BE2C (cell line): Measurements from ENCODE around the gene POLN.

Source experiments
- DNase-seq: peaks from one replicate; pipeline ENCODE4 v3.0.0-alpha.2; 2020
- H3K27me3 ChIP-seq: fragments of 250-450 bp; sonication (Bioruptor Pico); 2 replicates; pipeline ENCODE4 v1.5.1; 2020; ENCODE audit warnings: mild to moderate bottlenecking
- H3K36me3 ChIP-seq: fragments of 250-450 bp; sonication (Bioruptor Pico); 2 replicates; pipeline ENCODE4 v1.5.1; 2020; ENCODE audit warnings: mild to moderate bottlenecking
- H3K4me1 ChIP-seq: fragments of 250-450 bp; sonication (Bioruptor Pico); 2 replicates; pipeline ENCODE4 v1.5.1; 2020
- H3K4me3 ChIP-seq: 2 replicates; pipeline ENCODE4 v1.5.1; 2011; ENCODE audit warnings: low read depth, low read length
- H3K9me3 ChIP-seq: fragments of 250-450 bp; sonication (Bioruptor Pico); 2 replicates; pipeline ENCODE4 v1.5.1; 2020
- TF ChIP-seq, protein P1 (sequence below): IDR thresholded peaks from 2 replicates; pipeline ENCODE4 v1.5.1; 2012; ENCODE audit warnings: mild to moderate bottlenecking, low read depth, low read length

POLN gene

DNA sequence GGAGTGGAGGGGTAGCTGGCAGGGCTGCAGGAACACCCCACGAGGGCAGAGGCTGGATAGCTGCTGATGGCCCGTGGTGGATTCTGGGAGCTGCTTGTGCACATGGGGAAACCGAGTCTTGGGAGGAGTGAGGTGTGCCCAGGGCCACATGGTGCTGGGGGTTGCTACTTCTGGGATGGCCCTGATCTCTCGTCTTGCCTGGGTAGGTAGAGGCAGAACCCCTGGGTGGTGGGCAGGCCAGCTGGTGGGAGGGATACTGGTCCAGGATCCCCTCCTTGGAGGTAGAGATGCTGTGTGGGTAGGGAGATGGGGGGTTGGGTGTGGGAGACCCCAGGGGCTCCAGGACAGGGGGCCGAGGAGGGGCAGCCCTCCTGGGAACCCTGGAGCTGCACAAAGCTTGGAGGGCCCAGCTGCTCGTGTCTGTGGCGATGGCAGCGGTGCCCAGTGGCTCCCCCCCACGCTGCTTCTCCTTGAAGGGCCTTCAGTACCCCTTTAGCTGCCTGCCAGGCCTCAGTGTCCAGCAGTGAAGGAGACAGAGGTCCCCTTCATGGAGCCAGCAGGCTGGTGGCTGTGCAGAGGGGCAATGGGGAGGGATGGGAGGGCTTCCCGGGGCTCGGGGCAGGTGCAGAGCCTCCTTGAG is 179.6 kb downstream of the POLN start:
- Histone ChIP-seq H3K4me1 (no peaks in the 10 kb centered on the region), H3K9me3 (no peaks in the 10 kb centered on the region), H3K36me3 (peaks cover 7% of the 10 kb centered on the region), H3K4me3 (no peak overlapping the region), H3K27me3 (peaks cover 6% of the 10 kb centered on the region; the same call in 1 of the 2 replicates)
- TF ChIP-seq, protein P1, sequence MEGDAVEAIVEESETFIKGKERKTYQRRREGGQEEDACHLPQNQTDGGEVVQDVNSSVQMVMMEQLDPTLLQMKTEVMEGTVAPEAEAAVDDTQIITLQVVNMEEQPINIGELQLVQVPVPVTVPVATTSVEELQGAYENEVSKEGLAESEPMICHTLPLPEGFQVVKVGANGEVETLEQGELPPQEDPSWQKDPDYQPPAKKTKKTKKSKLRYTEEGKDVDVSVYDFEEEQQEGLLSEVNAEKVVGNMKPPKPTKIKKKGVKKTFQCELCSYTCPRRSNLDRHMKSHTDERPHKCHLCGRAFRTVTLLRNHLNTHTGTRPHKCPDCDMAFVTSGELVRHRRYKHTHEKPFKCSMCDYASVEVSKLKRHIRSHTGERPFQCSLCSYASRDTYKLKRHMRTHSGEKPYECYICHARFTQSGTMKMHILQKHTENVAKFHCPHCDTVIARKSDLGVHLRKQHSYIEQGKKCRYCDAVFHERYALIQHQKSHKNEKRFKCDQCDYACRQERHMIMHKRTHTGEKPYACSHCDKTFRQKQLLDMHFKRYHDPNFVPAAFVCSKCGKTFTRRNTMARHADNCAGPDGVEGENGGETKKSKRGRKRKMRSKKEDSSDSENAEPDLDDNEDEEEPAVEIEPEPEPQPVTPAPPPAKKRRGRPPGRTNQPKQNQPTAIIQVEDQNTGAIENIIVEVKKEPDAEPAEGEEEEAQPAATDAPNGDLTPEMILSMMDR, result no peak
- no peak for DNase-seq

DNA sequence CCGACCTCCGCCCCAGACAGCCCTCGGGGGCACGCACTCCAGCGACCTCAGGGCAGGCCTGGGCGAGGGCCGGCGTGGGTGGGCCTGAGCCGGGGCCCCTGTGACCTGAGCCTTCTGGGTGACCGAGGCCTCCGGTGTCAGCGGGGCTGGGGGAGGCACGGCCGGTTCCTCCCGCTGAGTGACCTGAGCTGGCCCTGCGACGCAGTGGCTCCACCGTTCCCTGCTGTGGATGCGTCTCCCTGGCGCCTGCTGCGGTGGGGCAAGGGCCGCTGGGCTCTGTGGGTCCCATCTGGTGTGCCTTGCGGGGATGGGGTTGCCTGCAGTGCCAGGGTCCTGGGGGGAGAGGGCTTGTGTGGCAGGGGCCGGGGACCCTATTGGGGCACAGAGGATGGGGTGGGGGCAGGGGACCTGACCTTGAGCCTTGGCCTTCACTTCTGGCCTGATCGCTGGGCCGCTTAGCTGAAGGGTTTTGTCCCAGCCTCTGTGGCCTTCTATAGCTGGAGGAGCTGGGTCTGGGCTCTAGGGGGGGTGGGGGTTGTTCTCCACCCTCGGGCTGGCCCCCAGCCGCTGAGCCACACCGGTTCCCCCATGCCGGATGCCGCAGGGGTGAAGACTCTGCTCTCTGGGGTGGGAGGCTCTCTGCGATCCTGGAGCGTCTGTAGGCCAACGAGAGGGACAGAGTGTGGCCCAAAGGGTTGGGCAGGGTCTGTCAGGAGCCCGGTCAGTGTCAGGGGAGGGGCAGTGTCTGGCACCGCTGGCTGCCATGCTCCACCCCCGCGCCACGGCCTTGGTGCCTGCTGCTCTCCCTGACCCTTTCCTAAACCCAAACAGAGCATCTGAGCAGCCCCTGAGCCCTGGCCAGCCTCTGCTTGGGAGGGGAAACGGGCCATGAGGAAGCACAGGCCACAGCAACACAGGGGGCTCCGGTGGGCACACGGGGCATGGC is 180.5 kb downstream of the POLN start:
- Histone ChIP-seq H3K27me3 (peaks cover 6% of the 10 kb centered on the region; the same call in 1 of the 2 replicates), H3K36me3 (peaks cover 7% of the 10 kb centered on the region), H3K4me1 (no peaks in the 10 kb centered on the region), H3K4me3 (no peak overlapping the region), H3K9me3 (no peaks in the 10 kb centered on the region)
- DNase-seq, result no peak
- TF ChIP-seq, protein P1, result no peak

DNA sequence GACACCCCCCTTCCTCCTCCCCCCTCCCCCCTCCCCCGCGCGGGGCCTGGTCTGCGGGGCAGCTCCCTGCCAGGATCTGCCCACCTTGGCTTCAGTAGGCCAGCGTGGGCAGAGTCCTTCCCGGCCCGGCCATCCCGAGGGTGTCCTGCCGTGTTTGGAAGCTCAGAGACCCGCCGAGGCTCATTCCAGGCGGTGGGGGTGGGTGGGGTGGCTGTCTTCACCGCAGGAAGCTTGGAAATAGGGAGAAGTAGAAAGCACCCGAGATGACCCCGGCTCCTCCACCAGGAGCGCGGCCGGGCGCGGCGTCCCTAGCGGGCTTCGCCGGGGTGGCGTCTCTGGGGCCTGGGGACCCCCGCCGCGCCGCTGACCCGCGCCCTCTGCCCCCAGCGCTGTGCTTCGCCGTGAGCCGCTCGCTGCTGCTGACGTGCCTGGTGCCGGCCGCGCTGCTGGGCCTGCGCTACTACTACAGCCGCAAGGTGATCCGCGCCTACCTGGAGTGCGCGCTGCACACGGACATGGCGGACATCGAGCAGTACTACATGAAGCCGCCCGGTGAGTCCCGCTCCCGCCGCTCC is 181.2 kb downstream of the POLN start:
- H3K27me3 ChIP-seq, result peaks cover 6% of the 10 kb centered on the region; the same call in 1 of the 2 replicates
- DNase-seq, result peak; percentile 15

GRCh38 chr4:2059726-2060602 is 182.0 kb downstream of the POLN start:
- Histone ChIP-seq H3K36me3 (peaks cover 7% of the 10 kb centered on the region), H3K27me3 (peaks cover 6% of the 10 kb centered on the region; the same call in 1 of the 2 replicates), H3K4me1 (no peaks in the 10 kb centered on the region), H3K4me3 (peak overlapping the region; percentile 41), H3K9me3 (no peaks in the 10 kb centered on the region)
- DNase-seq, result peak; percentile 65
- TF ChIP-seq, protein P1, result no peak

More for the DNA sequence above, 181.2 kb downstream of the POLN start:
- Histone ChIP-seq H3K36me3 (peaks cover 7% of the 10 kb centered on the region), H3K9me3 (no peaks in the 10 kb centered on the region), H3K4me1 (no peaks in the 10 kb centered on the region), H3K4me3 (no peak overlapping the region)
- TF ChIP-seq, protein P1, result no peak

DNA sequence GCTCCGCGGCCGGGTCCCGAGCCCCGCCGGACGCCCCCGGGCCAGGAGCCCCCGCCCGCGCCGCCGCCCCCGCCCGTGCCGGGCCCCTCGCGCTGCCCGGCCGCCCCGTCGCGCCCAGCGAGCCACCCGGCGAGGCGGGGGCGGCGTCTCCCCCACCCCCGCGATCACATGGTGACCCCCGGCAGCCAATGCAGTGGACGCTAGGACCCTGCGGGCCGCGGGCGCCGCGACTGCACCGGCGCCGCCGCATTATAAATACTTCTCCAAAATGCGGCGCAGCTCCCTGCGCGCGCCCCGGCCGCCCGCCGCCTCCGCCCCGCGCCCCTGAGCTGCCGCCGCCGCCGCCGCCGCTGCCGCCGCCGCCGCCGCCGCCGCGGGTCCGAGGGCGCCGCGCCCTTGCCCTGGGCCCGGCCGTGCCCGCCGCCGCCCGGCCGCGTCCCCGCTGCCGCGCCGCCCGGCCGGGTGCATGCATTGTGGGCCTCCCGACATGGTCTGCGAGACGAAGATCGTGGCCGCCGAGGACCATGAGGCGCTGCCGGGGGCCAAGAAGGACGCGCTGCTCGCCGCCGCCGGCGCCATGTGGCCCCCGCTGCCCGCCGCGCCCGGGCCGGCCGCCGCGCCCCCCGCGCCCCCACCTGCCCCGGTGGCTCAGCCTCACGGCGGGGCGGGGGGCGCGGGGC is 182.7 kb downstream of the POLN start, which contains the start of gene NAT8L:
TSS of gene NAT8L (plus strand) at position 282 of the 680 bp plus-strand sequence. CDS start at position 467, 185 bp downstream.
- H3K36me3 ChIP-seq, result no peaks in the 10 kb centered on the region; the same call in none of the 2 replicates
- peak; percentile 70 for DNase-seq
- TF ChIP-seq, protein P1, result no peak
- peaks cover 6% of the 10 kb centered on the region; the same call in 1 of the 2 replicates for H3K27me3 ChIP-seq
- H3K4me1 ChIP-seq, result no peaks in the 10 kb centered on the region
- peak within 1 kb of the TSS; percentile 45 for H3K4me3 ChIP-seq
- H3K9me3 ChIP-seq, result no peaks in the 10 kb centered on the region
